IPS-NIHi7 (cell line): ENCODE measurements around the gene ADPRS.
A peak's percentile ranks its signal among the peaks of the same experiment; 100 is the strongest.

Experiments used
- DNase-seq: peaks from one replicate; pipeline ENCODE4 v3.0.0; 2012; ENCODE audit warnings: mixed read lengths; ENCODE audit errors: extremely low spot score

Gene ADPRS

GRCh38 chr1:36087233-36088123 lies 1.2 kb upstream of the ADPRS start:
- DNase-seq: no peak

GRCh38 chr1:36088265-36088576 lies 471 bp upstream of the ADPRS start:
- no peak for DNase-seq

GRCh38 chr1:36089393-36090121 lies 865 bp downstream of the ADPRS start:
- no peak for DNase-seq

- DNase-seq: no peak
Observed at GRCh38 chr1:36091141-36091540, 2.4 kb downstream of the ADPRS start.

- no peak for DNase-seq
Observed at GRCh38 chr1:36091698-36092097, 3.0 kb downstream of the ADPRS start.

- DNase-seq: no peak
Observed at GRCh38 chr1:36092166-36092797, 3.6 kb downstream of the ADPRS start.

- DNase-seq: no peak
Observed at GRCh38 chr1:36092798-36093185, 4.1 kb downstream of the ADPRS start.

GRCh38 chr1:36093226-36093625 lies 4.5 kb downstream of the ADPRS start:
- no peak for DNase-seq

GRCh38 chr1:36093929-36094328 lies 5.2 kb downstream of the ADPRS start:
- no peak for DNase-seq

- no peak for DNase-seq
Observed at GRCh38 chr1:36094621-36095061, 5.9 kb downstream of the ADPRS start.

GRCh38 chr1:36095760-36096405 lies 7.2 kb downstream of the ADPRS start:
- DNase-seq: no peak

GRCh38 chr1:36096500-36097432 lies 8.1 kb downstream of the ADPRS start:
- peak; percentile 70 for DNase-seq

GRCh38 chr1:36097693-36098585 lies 9.2 kb downstream of the ADPRS start:
- no peak for DNase-seq

GRCh38 chr1:36098650-36099365 lies 10.1 kb downstream of the ADPRS start:
- no peak for DNase-seq

- peak; percentile 92 for DNase-seq
Observed at GRCh38 chr1:36099681-36100341, 11.1 kb downstream of the ADPRS start.

- no peak for DNase-seq
Observed at GRCh38 chr1:36100376-36100775, 11.7 kb downstream of the ADPRS start.

GRCh38 chr1:36101546-36101945 lies 12.9 kb downstream of the ADPRS start:
- no peak for DNase-seq

GRCh38 chr1:36106269-36106668 lies 17.6 kb downstream of the ADPRS start:
- DNase-seq: no peak

GRCh38 chr1:36107394-36107793 lies 18.7 kb downstream of the ADPRS start:
- no peak for DNase-seq
